Measurements from ENCODE around the gene ZNF326.

Gene ZNF326

DNA sequence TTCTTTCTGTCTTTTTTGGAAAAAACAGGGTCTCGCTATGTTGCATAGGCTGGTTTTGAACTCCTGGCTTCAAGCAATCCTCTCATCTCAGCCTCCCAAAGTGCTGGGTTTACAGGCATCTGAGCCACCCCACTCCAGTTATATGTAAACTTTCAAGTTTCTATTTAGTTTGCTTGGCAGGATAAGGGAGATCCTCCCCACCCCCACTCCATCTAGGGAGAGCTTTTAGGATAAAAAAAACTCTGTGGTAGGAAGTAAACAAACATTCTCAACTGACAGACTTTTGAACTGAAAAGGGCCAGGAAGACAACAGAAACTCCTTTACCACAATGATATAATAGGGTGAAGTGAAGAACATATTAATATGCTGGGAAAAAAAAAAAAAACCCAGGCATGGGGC, 41.0 kb upstream of the ZNF326 start:
- H3K4me2 ChIP-seq (ENCODE audit: low read length) = peak overlapping the region; percentile 15; the same call in 1 of the 2 replicates
- TF ChIP-seq EZH2phosphoT487 (IDR thresholded peaks at IDR 0.05; ENCODE audit: borderline replicate concordance, low read length) (no peak), CTCF (IDR thresholded peaks at IDR 0.05; ENCODE audit: low read depth, low read length, poor library complexity, severe bottlenecking) (no peak)

DNA sequence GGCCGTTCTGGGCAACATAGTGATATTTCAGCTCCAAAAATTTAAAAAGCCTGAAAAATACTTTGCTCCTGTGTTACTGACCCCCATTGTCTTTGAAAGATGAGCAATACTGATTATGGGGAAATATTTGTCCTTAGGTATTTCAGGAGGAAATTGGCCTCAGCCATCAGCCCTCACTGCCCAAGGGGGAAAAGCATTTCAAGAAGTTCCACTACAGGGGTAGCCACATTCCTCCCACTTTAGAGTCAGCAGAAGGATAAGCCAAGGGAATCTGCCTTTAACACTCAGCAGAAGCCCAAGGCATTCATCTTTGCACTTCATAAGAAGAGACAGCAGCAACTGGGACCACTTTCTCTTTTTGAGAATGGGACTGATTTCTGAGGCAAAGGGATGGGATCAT, 40.5 kb upstream of the ZNF326 start:
- TF ChIP-seq EZH2phosphoT487 (IDR thresholded peaks at IDR 0.05; ENCODE audit: borderline replicate concordance, low read length) (no peak), CTCF (IDR thresholded peaks at IDR 0.05; ENCODE audit: low read depth, low read length, poor library complexity, severe bottlenecking) (no peak)
- H3K36me3 ChIP-seq (ENCODE audit: control insufficient read depth, low read length) = no peaks in the 10 kb centered on the region
- no peak overlapping the region for H3K27ac ChIP-seq (ENCODE audit: low read depth, low read length)
- no peak overlapping the region for H3K4me2 ChIP-seq (ENCODE audit: low read length)
- H3F3A ChIP-seq (ENCODE audit: control insufficient read depth, insufficient read depth) = no peaks in the 10 kb centered on the region
- no peaks in the 10 kb centered on the region for H3K79me2 ChIP-seq (ENCODE audit: control insufficient read depth, low read length)
- no peaks in the 10 kb centered on the region for H4K20me1 ChIP-seq (ENCODE audit: control insufficient read depth, insufficient read depth, low read depth, low read length)
- H3K9me3 ChIP-seq (ENCODE audit: control insufficient read depth, insufficient read depth, low read length) = no peaks in the 10 kb centered on the region
- no peaks in the 10 kb centered on the region for H3K27me3 ChIP-seq (ENCODE audit: control insufficient read depth, low read length)
- no peaks in the 10 kb centered on the region for H3K9me2 ChIP-seq (replicated peaks; ENCODE audit: control insufficient read depth, low read length)
- no peak overlapping the region for H3K4me3 ChIP-seq (ENCODE audit: low read length)
- peaks cover 23% of the 10 kb centered on the region for H3K4me1 ChIP-seq (ENCODE audit: control insufficient read depth, low read length)

More for the DNA sequence above, 41.0 kb upstream of the ZNF326 start:
- no peaks in the 10 kb centered on the region for H3K9me2 ChIP-seq (replicated peaks; ENCODE audit: control insufficient read depth, low read length)
- H3K4me1 ChIP-seq (ENCODE audit: control insufficient read depth, low read length) = peaks cover 23% of the 10 kb centered on the region
- no peaks in the 10 kb centered on the region for H4K20me1 ChIP-seq (ENCODE audit: control insufficient read depth, insufficient read depth, low read depth, low read length)
- H3K27me3 ChIP-seq (ENCODE audit: control insufficient read depth, low read length) = no peaks in the 10 kb centered on the region
- no peak overlapping the region for H3K4me3 ChIP-seq (ENCODE audit: low read length)
- no peaks in the 10 kb centered on the region for H3F3A ChIP-seq (ENCODE audit: control insufficient read depth, insufficient read depth)
- H3K9me3 ChIP-seq (ENCODE audit: control insufficient read depth, insufficient read depth, low read length) = no peaks in the 10 kb centered on the region
- H3K36me3 ChIP-seq (ENCODE audit: control insufficient read depth, low read length) = no peaks in the 10 kb centered on the region
- H3K27ac ChIP-seq (ENCODE audit: low read depth, low read length) = no peak overlapping the region
- no peaks in the 10 kb centered on the region for H3K79me2 ChIP-seq (ENCODE audit: control insufficient read depth, low read length)

- Histone ChIP-seq H3K36me3 (ENCODE audit: control insufficient read depth, low read length) (no peaks in the 10 kb centered on the region), H3K4me1 (ENCODE audit: control insufficient read depth, low read length) (peaks cover 16% of the 10 kb centered on the region), H3K27ac (ENCODE audit: low read depth, low read length) (no peak overlapping the region), H3K4me2 (ENCODE audit: low read length) (no peak overlapping the region), H3K9me3 (ENCODE audit: control insufficient read depth, insufficient read depth, low read length) (no peaks in the 10 kb centered on the region), H3K4me3 (ENCODE audit: low read length) (no peak overlapping the region), H3K27me3 (ENCODE audit: control insufficient read depth, low read length) (no peaks in the 10 kb centered on the region), H4K20me1 (ENCODE audit: control insufficient read depth, insufficient read depth, low read depth, low read length) (no peaks in the 10 kb centered on the region), H3K79me2 (ENCODE audit: control insufficient read depth, low read length) (no peaks in the 10 kb centered on the region), H3F3A (ENCODE audit: control insufficient read depth, insufficient read depth) (no peaks in the 10 kb centered on the region), H3K9me2 (replicated peaks; ENCODE audit: control insufficient read depth, low read length) (no peaks in the 10 kb centered on the region)
- TF ChIP-seq CTCF (IDR thresholded peaks at IDR 0.05; ENCODE audit: low read depth, low read length, poor library complexity, severe bottlenecking) (no peak), EZH2phosphoT487 (IDR thresholded peaks at IDR 0.05; ENCODE audit: borderline replicate concordance, low read length) (no peak)
These were observed 39.4 kb upstream of the ZNF326 start for GRCh38 chr1:89955311-89956205.

Measured in DOHH2 (cell line).